ENCODE results near the gene MORF4L2.

The MORF4L2 gene

GRCh38 chrX:103631145-103631544 lies 55.4 kb downstream of the MORF4L2 start:
- DNase-seq (ENCODE audit: low read depth), result no peak

- no peak for DNase-seq (ENCODE audit: low read depth)
Observed at GRCh38 chrX:103630171-103630511, 56.4 kb downstream of the MORF4L2 start.

GRCh38 chrX:103629318-103630170 lies 57.0 kb downstream of the MORF4L2 start:
- peak; percentile 0 for DNase-seq (ENCODE audit: low read depth)

- DNase-seq (ENCODE audit: low read depth), result peak; percentile 1
Observed at GRCh38 chrX:103628386-103629317, 57.8 kb downstream of the MORF4L2 start, which contains the start of gene TCEAL1. Gene TCEAL1, plus strand, starts transcription at chrX:103628975. Its CDS starts 942 bp downstream, at chrX:103629917.

GRCh38 chrX:103626855-103627254 lies 59.6 kb downstream of the MORF4L2 start:
- no peak for DNase-seq (ENCODE audit: low read depth)

All from activated T-cell treated with anti-CD3 and anti-CD28 coated beads for 1 hour (primary cell).